ENCODE results near the gene RHOD. TPM values are rescaled to one million over a fixed set of nuclear protein-coding genes. Genes with fewer than 3 reads are reported as not detected.

RHOD gene
- total RNA-seq, 1 experiment from 2014 or later: 13.1 TPM

DNA sequence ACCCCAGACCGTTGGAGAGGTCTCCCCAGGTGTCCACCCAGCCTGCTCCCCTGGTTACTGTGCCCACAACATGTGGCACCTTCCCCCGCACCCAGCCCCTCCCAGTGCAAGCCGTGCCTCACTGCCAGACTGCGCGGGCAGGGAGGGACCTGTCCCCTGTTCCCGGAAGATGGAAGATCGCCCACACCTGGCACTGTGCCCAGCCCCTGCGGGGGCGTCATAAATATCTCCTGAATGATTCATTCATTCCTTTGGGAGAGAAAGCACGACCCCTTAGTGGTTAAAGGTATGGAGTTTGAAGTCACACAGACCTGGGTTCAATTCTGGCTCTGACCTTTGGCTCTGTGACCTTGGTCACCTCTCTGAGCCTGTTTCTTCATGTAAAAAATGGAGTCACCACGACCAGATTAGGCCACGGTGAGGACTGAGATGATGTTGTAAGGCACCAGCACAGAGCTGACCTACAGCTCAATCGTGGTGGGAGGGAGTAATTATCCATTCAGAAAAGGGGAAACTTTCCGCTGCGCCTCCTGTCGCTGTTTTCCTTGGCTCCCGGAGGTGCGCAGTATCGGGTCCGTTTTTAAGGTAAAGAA is 34.2 kb upstream of the RHOD start:
- Mint-ChIP-seq H3K27ac (no peak overlapping the region), H3K27me3 (ENCODE audit: low read depth) (peaks cover 41% of the 10 kb centered on the region), H3K4me1 (peaks cover 14% of the 10 kb centered on the region), H3K4me3 (peak overlapping the region; percentile 69), H3K9me3 (no peaks in the 10 kb centered on the region), H3K36me3 (no peaks in the 10 kb centered on the region; the same call in 1 of the 2 replicates)
- TF ChIP-seq, protein P1, sequence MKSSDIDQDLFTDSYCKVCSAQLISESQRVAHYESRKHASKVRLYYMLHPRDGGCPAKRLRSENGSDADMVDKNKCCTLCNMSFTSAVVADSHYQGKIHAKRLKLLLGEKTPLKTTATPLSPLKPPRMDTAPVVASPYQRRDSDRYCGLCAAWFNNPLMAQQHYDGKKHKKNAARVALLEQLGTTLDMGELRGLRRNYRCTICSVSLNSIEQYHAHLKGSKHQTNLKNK (CRISPR knock-in tag; IDR thresholded peaks at IDR 0.05): no peak
- TF ChIP-seq, protein P2, sequence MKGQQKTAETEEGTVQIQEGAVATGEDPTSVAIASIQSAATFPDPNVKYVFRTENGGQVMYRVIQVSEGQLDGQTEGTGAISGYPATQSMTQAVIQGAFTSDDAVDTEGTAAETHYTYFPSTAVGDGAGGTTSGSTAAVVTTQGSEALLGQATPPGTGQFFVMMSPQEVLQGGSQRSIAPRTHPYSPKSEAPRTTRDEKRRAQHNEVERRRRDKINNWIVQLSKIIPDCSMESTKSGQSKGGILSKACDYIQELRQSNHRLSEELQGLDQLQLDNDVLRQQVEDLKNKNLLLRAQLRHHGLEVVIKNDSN (CRISPR knock-in tag; IDR thresholded peaks at IDR 0.05): no peak
- TF ChIP-seq, protein P3, sequence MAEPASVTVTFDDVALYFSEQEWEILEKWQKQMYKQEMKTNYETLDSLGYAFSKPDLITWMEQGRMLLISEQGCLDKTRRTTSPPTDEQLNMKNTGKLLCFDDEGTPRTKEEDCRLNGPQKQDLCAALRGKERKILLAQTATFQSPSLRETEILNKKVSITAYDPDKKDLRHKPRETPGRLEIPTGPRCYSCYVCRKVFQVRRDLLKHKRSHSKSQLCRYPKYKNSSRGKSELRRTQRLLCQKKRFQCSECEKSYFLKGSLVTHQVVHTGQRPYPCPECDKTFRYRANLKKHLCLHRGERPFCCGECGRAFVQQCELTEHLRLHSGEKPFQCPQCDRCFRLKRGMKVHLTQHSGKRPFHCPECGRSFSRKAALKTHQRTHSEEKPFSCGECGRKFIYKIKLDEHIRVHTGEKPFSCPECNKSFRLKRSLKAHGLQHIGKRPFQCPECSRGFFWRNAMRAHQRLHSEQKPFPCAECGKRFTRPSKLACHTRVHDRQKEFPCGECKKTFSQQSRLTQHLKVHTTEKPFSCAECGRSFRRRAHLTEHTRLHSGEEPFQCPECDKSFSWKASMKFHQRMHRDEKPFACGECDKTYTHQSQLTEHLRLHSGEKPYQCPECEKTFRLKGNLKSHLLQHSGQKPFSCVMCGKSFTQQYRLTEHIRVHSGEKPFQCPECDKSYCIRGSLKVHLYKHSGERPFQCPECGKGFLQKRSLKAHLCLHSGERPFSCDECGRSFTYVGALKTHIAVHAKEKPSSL (CRISPR knock-in tag; conservative IDR thresholded peaks at IDR 0.05): no peak
- no peak for TF ChIP-seq ZNF423 (CRISPR knock-in tag; IDR thresholded peaks at IDR 0.05)
- no peak for TF ChIP-seq NFATC4 (CRISPR knock-in tag; IDR thresholded peaks at IDR 0.05)
- no peak for TF ChIP-seq FOXJ3 (CRISPR knock-in tag; IDR thresholded peaks at IDR 0.05; ENCODE audit: borderline replicate concordance)
- TF ChIP-seq OVOL2 (CRISPR knock-in tag; IDR thresholded peaks at IDR 0.05; ENCODE audit: borderline replicate concordance): no peak
- TF ChIP-seq TEAD4 (CRISPR knock-in tag; IDR thresholded peaks at IDR 0.05): no peak
- TF ChIP-seq, protein P4, sequence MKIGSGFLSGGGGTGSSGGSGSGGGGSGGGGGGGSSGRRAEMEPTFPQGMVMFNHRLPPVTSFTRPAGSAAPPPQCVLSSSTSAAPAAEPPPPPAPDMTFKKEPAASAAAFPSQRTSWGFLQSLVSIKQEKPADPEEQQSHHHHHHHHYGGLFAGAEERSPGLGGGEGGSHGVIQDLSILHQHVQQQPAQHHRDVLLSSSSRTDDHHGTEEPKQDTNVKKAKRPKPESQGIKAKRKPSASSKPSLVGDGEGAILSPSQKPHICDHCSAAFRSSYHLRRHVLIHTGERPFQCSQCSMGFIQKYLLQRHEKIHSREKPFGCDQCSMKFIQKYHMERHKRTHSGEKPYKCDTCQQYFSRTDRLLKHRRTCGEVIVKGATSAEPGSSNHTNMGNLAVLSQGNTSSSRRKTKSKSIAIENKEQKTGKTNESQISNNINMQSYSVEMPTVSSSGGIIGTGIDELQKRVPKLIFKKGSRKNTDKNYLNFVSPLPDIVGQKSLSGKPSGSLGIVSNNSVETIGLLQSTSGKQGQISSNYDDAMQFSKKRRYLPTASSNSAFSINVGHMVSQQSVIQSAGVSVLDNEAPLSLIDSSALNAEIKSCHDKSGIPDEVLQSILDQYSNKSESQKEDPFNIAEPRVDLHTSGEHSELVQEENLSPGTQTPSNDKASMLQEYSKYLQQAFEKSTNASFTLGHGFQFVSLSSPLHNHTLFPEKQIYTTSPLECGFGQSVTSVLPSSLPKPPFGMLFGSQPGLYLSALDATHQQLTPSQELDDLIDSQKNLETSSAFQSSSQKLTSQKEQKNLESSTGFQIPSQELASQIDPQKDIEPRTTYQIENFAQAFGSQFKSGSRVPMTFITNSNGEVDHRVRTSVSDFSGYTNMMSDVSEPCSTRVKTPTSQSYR (CRISPR knock-in tag; IDR thresholded peaks at IDR 0.05): no peak
- DNase-seq (ENCODE audit: low spot score) (no peak), ATAC-seq (no peak)
- ChIA-PET POLR2A (interaction anchor here (0.6 to 1.2 kb wide), 4 partner anchors 16 to 217 kb away, joined by 3 to 6 read pairs (median 4); partner anchors contain the start of gene PC), CTCF (interaction anchor here (0.6 to 4.2 kb wide), 57 partner anchors 8 to 731 kb away, joined by 3 to 27 read pairs (median 5); partner anchors contain the start of genes C11orf86, KDM2A, PC and RCE1)

DNA sequence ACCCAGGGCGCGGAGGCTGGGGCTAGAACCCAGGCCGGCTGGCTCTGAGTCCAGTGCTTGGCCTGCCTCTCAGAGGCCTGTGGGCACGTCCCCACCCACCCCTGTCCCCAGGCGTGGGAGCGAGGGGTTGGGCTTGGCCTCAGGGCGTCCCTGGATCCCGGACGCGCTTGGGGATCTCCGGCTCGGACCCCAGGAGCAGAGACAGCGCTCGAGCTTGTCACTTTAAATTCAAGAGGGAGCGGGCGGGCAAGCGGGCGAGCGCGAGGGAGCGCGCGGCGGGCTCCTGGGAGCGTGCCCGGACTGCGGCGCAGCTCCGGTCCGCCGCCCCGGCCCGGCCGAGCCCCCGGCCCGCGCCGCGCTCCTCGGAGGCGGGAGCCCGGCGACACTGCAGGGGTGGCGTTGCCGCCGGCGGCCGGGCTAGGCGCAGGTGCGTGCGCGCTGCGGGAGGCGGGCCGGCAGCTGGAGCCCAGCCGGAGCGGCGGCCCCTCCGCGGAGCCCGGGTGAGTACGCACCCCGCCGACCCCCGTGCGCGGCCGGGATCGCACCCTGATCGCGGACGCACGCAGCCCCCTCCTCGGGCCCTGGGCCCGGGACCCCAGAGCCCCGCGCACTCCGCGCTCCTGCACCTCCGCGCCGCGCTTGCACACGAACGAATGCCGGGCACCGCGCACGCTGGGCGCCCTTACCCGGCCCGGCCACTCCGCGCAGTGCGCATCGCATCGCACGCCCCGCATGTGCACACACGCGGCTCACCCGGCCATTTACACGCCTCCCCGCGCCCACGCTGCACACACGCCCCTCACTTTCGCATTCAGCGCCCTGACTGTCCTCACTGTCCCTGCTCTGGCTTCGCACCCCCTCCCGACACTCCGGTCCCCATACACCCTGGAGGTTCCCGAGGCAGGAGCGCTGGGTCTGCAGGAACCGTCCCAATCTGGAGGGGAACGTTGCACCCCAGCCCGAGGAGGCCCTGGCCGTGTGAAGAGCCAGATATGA is 33.4 kb upstream of the RHOD start, which contains the start of gene SYT12:
Gene SYT12 (plus strand): TSS at position 174 of the 996 bp plus-strand sequence. CDS start 7,011 bp downstream, outside the sequence.
- ChIA-PET POLR2A (interaction anchor here (0.7 to 0.8 kb wide), 3 partner anchors 17 to 167 kb away, joined by 3 to 6 read pairs (median 4); no protein-coding TSS in a partner anchor), CTCF (interaction anchor here (0.7 to 4.2 kb wide), 21 partner anchors 8 to 637 kb away, joined by 3 to 26 read pairs (median 4); partner anchors contain the start of gene PC)
- Mint-ChIP-seq H3K4me1 (peaks cover 20% of the 10 kb centered on the region), H3K36me3 (no peaks in the 10 kb centered on the region; the same call in 1 of the 2 replicates), H3K9me3 (no peaks in the 10 kb centered on the region), H3K4me3 (peak within 1 kb of the TSS; percentile 79), H3K27ac (no peak within 1 kb of the TSS), H3K27me3 (ENCODE audit: low read depth) (peaks cover 41% of the 10 kb centered on the region)
- DNase-seq (ENCODE audit: low spot score): peak; percentile 48
- ATAC-seq: peak; percentile 41
- TF ChIP-seq, protein P5, sequence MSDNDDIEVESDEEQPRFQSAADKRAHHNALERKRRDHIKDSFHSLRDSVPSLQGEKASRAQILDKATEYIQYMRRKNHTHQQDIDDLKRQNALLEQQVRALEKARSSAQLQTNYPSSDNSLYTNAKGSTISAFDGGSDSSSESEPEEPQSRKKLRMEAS (CRISPR knock-in tag; IDR thresholded peaks at IDR 0.05): peak; percentile 51; the same call in 1 of the 2 replicates
- TF ChIP-seq ESRRA (CRISPR knock-in tag; IDR thresholded peaks at IDR 0.05; ENCODE audit: borderline replicate concordance) (0 out of 2 replicates have a peak, but pooled peaks have one; percentile 16), TP53 (CRISPR knock-in tag; IDR thresholded peaks at IDR 0.05) (no peak), ZNF396 (CRISPR knock-in tag; IDR thresholded peaks at IDR 0.05; ENCODE audit: borderline replicate concordance) (no peak), MXD4 (CRISPR knock-in tag; IDR thresholded peaks at IDR 0.05; ENCODE audit: borderline replicate concordance) (no peak), NR3C1 (CRISPR knock-in tag; conservative IDR thresholded peaks at IDR 0.05; ENCODE audit: low read depth) (no peak), ZBTB21 (CRISPR knock-in tag; IDR thresholded peaks at IDR 0.05; ENCODE audit: borderline replicate concordance) (peak; percentile 19; the same call in 1 of the 2 replicates), TEAD4 (CRISPR knock-in tag; IDR thresholded peaks at IDR 0.05) (no peak), TEAD1 (CRISPR knock-in tag; IDR thresholded peaks at IDR 0.05) (no peak)
- TF ChIP-seq, protein P6, sequence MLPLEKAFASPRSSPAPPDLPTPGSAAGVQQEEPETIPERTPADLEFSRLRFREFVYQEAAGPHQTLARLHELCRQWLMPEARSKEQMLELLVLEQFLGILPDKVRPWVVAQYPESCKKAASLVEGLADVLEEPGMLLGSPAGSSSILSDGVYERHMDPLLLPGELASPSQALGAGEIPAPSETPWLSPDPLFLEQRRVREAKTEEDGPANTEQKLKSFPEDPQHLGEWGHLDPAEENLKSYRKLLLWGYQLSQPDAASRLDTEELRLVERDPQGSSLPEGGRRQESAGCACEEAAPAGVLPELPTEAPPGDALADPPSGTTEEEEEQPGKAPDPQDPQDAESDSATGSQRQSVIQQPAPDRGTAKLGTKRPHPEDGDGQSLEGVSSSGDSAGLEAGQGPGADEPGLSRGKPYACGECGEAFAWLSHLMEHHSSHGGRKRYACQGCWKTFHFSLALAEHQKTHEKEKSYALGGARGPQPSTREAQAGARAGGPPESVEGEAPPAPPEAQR (CRISPR knock-in tag; IDR thresholded peaks at IDR 0.05): no peak
- TF ChIP-seq, protein P7, sequence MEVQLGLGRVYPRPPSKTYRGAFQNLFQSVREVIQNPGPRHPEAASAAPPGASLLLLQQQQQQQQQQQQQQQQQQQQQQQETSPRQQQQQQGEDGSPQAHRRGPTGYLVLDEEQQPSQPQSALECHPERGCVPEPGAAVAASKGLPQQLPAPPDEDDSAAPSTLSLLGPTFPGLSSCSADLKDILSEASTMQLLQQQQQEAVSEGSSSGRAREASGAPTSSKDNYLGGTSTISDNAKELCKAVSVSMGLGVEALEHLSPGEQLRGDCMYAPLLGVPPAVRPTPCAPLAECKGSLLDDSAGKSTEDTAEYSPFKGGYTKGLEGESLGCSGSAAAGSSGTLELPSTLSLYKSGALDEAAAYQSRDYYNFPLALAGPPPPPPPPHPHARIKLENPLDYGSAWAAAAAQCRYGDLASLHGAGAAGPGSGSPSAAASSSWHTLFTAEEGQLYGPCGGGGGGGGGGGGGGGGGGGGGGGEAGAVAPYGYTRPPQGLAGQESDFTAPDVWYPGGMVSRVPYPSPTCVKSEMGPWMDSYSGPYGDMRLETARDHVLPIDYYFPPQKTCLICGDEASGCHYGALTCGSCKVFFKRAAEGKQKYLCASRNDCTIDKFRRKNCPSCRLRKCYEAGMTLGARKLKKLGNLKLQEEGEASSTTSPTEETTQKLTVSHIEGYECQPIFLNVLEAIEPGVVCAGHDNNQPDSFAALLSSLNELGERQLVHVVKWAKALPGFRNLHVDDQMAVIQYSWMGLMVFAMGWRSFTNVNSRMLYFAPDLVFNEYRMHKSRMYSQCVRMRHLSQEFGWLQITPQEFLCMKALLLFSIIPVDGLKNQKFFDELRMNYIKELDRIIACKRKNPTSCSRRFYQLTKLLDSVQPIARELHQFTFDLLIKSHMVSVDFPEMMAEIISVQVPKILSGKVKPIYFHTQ (CRISPR knock-in tag; IDR thresholded peaks at IDR 0.05): no peak
- TF ChIP-seq, protein P8, sequence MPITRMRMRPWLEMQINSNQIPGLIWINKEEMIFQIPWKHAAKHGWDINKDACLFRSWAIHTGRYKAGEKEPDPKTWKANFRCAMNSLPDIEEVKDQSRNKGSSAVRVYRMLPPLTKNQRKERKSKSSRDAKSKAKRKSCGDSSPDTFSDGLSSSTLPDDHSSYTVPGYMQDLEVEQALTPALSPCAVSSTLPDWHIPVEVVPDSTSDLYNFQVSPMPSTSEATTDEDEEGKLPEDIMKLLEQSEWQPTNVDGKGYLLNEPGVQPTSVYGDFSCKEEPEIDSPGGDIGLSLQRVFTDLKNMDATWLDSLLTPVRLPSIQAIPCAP (CRISPR knock-in tag; IDR thresholded peaks at IDR 0.05): no peak

All from WTC11 (cell line).